NCI-H1417 treated with DMSO at 0.1 percent for 48 hours (cell line): ENCODE measurements around the gene CLIC4.
"Not testable (repeated sequence)": the region's sequence is repeated elsewhere in the genome, so short reads cannot be mapped to it uniquely, and the experiment has no call there.

Experiments used
- DNase-seq: peaks from one replicate; lab custom pipeline; 2025; lab: John Stamatoyannopoulos, UW

Gene CLIC4

GRCh38 chr1:24717887-24718650, 27.2 kb upstream of the CLIC4 start:
- DNase-seq = no peak

GRCh38 chr1:24720152-24720551, 25.1 kb upstream of the CLIC4 start:
- no peak for DNase-seq

- no peak for DNase-seq
These were observed 23.7 kb upstream of the CLIC4 start for GRCh38 chr1:24721533-24721932.

DNA sequence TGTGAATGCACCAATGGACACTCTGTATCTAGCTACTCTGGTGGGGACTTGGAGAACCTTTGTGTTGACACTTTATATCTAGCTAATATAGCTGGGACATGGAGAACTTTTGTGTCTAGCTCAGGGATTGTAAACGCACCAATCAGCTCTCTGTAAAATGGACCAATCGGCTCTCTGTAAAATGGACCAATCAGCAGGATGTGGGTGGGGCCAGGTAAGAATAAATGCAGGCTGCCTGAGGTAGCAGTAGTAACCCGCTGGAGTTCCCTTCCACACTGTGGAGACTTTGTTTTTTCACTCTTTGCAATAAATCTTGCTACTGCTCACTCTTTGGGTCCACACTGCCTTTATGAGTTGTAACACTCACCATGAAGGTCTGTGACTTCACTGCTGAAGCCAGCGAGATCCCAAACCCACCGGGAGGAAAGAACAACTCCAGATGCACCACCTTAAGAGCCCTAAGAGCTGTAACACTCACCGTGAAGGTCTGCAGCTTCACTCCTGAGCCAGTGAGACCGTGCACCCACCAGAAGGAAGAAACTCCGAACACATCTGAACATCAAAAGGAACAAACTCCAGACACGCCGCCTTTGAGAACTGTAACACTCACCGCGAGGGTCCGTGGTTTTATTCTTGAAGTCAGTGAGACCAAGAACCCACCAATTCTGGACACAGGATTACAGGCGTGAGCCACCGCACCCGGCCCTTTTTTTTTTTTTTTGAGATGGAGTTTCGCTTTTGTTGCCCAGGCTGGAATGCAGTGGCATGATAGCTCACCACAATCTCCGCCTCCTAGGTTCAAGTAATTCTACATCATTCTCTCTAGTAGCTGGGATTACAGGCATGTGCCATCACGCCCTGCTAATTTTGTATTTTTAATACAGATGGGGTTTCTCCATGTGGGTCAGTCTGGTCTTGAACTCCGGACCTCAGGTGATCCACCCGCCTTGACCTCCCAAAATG, 22.9 kb upstream of the CLIC4 start:
- DNase-seq = not testable (repeated sequence)

GRCh38 chr1:24724345-24725208, 20.7 kb upstream of the CLIC4 start:
- no peak for DNase-seq

DNA sequence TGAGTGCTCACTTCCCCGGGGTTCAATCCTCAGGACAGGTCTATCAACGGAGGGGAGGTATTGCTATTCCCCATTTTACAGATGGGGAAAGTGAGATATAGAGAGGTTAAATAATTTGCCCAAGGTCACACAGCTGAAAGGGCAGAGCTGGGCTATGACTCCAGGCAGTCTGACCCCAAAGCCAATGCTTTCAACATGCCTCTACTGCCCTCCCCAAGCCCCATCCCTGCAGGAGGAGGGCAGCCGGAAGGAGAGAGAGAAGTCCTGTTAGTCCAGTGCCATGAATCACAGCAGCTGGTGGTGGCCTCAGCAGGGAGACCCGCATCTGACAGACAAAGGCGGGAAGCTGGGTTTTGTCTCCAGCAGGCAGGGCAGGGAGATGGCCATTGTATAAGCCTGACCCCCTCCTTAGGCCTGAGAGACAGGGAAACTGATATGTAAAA, 20.0 kb upstream of the CLIC4 start:
- DNase-seq = no peak

DNA sequence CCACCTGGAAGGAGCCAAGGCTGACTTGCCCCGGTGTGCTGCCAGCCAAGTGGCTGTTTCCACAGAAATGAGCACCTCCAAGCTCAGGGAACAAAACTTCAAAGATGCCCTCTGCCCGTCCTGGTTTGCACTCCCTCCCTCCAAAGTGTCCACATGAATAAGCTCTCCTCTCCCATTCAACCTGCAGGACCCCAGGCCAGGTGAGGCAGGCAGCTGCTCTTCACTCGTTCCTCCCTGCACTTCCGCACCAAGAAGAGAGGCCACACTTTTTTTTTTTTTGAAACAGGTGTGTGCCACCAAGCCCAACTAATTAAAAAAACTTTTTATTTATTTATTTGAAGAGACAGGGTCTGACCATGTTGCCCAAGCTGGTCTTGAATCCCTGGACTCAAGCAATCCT, 18.5 kb upstream of the CLIC4 start:
- no peak for DNase-seq

- DNase-seq = no peak
These were observed 17.6 kb upstream of the CLIC4 start for GRCh38 chr1:24727501-24728216.

- no peak for DNase-seq
These were observed 16.3 kb upstream of the CLIC4 start for GRCh38 chr1:24728982-24729381.

- DNase-seq = no peak
These were observed 12.9 kb upstream of the CLIC4 start for GRCh38 chr1:24732186-24732885.

DNA sequence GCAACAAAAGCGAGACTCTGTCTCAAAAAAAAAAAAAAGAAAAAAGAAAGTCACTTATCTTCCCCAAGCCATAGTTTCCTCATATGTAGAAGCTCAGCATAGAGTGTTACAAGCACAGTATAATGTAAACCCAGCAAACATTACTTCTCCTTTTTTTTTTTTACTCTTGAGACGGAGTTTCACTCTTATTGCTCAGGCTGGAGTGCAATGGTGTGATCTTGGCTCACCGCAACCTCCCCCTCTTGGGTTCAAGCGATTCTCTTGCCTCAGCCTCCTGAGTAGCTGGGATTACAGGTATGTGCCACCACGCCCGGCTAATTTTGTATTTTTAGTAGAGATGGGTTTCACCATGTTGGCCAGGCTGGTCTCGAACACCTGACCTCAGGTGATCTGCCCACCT, 11.9 kb upstream of the CLIC4 start:
- not testable (repeated sequence) for DNase-seq

- no peak for DNase-seq
These were observed 10.1 kb upstream of the CLIC4 start for GRCh38 chr1:24735156-24735508.

- no peak for DNase-seq
These were observed 9.5 kb upstream of the CLIC4 start for GRCh38 chr1:24735509-24736375.

DNA sequence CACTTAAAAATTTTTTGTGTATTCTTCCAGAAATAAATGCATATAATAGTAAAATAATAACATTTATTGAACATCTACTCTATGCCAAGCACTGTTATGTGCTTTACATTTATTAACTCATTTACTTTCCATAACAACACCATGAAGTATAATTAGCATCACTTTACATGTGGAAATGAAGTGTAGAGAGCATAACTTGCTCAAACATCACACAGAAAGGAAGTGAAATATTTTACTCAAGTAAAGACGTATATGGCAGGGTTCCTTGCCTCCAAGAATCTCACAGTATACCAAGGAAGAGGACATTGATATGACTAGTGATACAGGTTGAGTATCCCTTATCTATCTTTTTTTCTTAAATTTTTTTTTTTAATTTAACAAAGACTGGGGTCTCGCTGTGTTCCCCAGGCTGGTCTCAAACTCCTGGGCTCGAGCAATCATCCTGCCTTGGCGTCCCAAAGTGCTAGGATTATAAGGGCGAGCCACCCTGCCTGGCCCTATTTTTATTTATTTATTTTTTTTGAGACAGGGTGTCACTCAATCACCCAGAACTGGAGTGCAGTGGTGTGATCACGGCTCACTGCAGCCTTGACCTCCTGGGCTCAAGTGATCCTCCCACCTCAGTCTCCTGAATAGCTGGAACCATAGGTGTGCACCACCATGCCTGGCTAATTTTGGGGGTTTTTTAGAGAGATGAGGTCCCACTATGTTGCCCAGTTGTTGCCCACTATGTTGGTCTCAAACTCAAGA, 7.7 kb upstream of the CLIC4 start:
- DNase-seq = no peak

- DNase-seq = no peak
These were observed 6.0 kb upstream of the CLIC4 start for GRCh38 chr1:24739241-24739640.

- no peak for DNase-seq
These were observed 2.9 kb upstream of the CLIC4 start for GRCh38 chr1:24742090-24742938.

- DNase-seq = no peak
These were observed 1.6 kb upstream of the CLIC4 start for GRCh38 chr1:24743404-24744211.
